Jurkat, Clone E6-1 (cell line): ENCODE measurements around the gene EIF3A. TPM values are rescaled to one million over a fixed set of nuclear protein-coding genes. Genes with fewer than 3 reads are reported as not detected.
"Not testable (repeated sequence)": the region's sequence is repeated elsewhere in the genome, so short reads cannot be mapped to it uniquely, and the experiment has no call there.

Experiments
- DNase-seq: peaks from one replicate; pipeline ENCODE4 v3.0.0-alpha.2; 2011; ENCODE audit warnings: low read depth, low spot score
- H3K4me3 ChIP-seq: 2 replicates; pipeline ENCODE4 v1.5.1; 2011; ENCODE audit warnings: mild to moderate bottlenecking, low read length, control low read depth, moderate library complexity
- polyA plus RNA-seq: library from polyadenylated mRNA; unstranded; fragments of >200 nt; gene quantifications from one replicate; pipeline ENCODE4 v1.2.1, GENCODE V29; 2012; ENCODE audit warnings: missing spikeins; ENCODE audit not compliant: insufficient read length, insufficient read depth

The EIF3A gene
- polyA plus RNA-seq, result 125 TPM

- peak within 1 kb of the TSS; percentile 94 for H3K4me3 ChIP-seq
- DNase-seq, result peak; percentile 83
These were observed at the start of gene EIF3A for GRCh38 chr10:119080521-119081259. Gene EIF3A, minus strand, starts transcription at chr10:119080817. Its CDS starts 141 bp downstream, at chr10:119080676.

- H3K4me3 ChIP-seq, result no peak overlapping the region
- no peak for DNase-seq
These were observed 49.1 kb upstream of the EIF3A start for GRCh38 chr10:119129721-119130120.

GRCh38 chr10:119125942-119126341 is 45.3 kb upstream of the EIF3A start:
- no peak for DNase-seq
- H3K4me3 ChIP-seq, result no peak overlapping the region

- DNase-seq, result no peak
- no peak overlapping the region for H3K4me3 ChIP-seq
These were observed 40.3 kb upstream of the EIF3A start for GRCh38 chr10:119120875-119121274.

GRCh38 chr10:119120413-119120867 is 39.8 kb upstream of the EIF3A start:
- DNase-seq, result no peak
- no peak overlapping the region for H3K4me3 ChIP-seq

- no peak for DNase-seq
- no peak overlapping the region for H3K4me3 ChIP-seq
These were observed 38.8 kb upstream of the EIF3A start for GRCh38 chr10:119119400-119119799.

- DNase-seq, result no peak
- no peak overlapping the region for H3K4me3 ChIP-seq
These were observed 37.6 kb upstream of the EIF3A start for GRCh38 chr10:119118231-119118630.

- no peak for DNase-seq
- H3K4me3 ChIP-seq, result no peak overlapping the region
These were observed 35.8 kb upstream of the EIF3A start for GRCh38 chr10:119116326-119116951.

- no peak for DNase-seq
- H3K4me3 ChIP-seq, result no peak overlapping the region
These were observed 35.3 kb upstream of the EIF3A start for GRCh38 chr10:119115926-119116325.

GRCh38 chr10:119113751-119114732 is 33.4 kb upstream of the EIF3A start:
- DNase-seq, result no peak
- H3K4me3 ChIP-seq, result no peak overlapping the region

- no peak overlapping the region for H3K4me3 ChIP-seq
- no peak for DNase-seq
These were observed 31.4 kb upstream of the EIF3A start for GRCh38 chr10:119112056-119112455.

- not testable (repeated sequence) for DNase-seq, H3K4me3 ChIP-seq
These were observed 27.2 kb upstream of the EIF3A start for GRCh38 chr10:119107771-119108170.

- DNase-seq, H3K4me3 ChIP-seq: not testable (repeated sequence)
These were observed 26.5 kb upstream of the EIF3A start for GRCh38 chr10:119107106-119107505.

GRCh38 chr10:119105899-119106298 is 25.3 kb upstream of the EIF3A start:
- not testable (repeated sequence) for H3K4me3 ChIP-seq, DNase-seq

- DNase-seq, result no peak
- H3K4me3 ChIP-seq, result peak overlapping the region; percentile 69
These were observed 24.5 kb upstream of the EIF3A start for GRCh38 chr10:119105155-119105554.

GRCh38 chr10:119104654-119105015 is 24.0 kb upstream of the EIF3A start:
- H3K4me3 ChIP-seq, result peak overlapping the region; percentile 69
- no peak for DNase-seq

- H3K4me3 ChIP-seq, result peak within 1 kb of the TSS; percentile 69
- peak; percentile 42 for DNase-seq
These were observed 23.5 kb upstream of the EIF3A start, which contains the start of gene DENND10 for GRCh38 chr10:119103903-119104653. Gene DENND10, plus strand, starts transcription at chr10:119104113. Its CDS starts 30 bp downstream, at chr10:119104143.

- no peak overlapping the region for H3K4me3 ChIP-seq
- DNase-seq, result no peak
These were observed 22.8 kb upstream of the EIF3A start for GRCh38 chr10:119103241-119103902.
